ENCODE data around the gene SLC1A2.

GRCh38 chr11:35426351-35426750 is 7.0 kb upstream of the SLC1A2 start:
- no peak for TF ChIP-seq CTCF (IDR thresholded peaks at IDR 0.05; ENCODE audit: insufficient read depth, low read length)
- TF ChIP-seq GABPA (IDR thresholded peaks at IDR 0.05; ENCODE audit: low read depth), result no peak
- TF ChIP-seq POLR2AphosphoS5 (IDR thresholded peaks at IDR 0.05; ENCODE audit: low read depth), result no peak
